HEK293 (cell line): ENCODE measurements around the gene SLAMF1.

Source experiments
- WT1 ChIP-seq: fragments of 450-650 bp; formaldehyde crosslinking; IDR thresholded peaks from 2 replicates; pipeline ENCODE4 v1.5.1; 2016; ENCODE audit warnings: missing biosample characterization, missing genetic modification characterization
- TF ChIP-seq, protein P1 (sequence below): fragments of 450-650 bp; formaldehyde crosslinking; IDR thresholded peaks from 2 replicates; pipeline ENCODE4 v1.5.1; 2016; ENCODE audit warnings: missing biosample characterization, missing genetic modification characterization

DNA sequence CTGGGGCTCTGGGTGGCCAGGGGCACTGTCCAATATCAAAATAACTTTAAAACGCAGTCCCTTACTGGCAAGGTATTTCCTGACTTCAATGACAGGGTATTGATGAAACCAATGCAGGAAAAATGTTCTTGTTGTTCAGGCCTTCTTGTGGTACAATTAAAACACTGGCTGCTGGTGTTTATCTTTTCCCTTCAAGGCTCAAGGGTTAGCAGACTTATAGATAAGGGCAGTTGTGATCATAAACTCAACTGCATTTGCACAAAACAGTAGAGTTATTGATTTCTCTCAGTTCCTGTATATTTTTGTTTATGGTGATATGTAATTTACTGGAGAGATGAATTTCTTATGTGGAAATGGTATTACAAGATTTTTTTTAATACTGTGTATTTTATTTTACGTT lies 64.9 kb downstream of the SLAMF1 start:
- TF ChIP-seq, protein P1, sequence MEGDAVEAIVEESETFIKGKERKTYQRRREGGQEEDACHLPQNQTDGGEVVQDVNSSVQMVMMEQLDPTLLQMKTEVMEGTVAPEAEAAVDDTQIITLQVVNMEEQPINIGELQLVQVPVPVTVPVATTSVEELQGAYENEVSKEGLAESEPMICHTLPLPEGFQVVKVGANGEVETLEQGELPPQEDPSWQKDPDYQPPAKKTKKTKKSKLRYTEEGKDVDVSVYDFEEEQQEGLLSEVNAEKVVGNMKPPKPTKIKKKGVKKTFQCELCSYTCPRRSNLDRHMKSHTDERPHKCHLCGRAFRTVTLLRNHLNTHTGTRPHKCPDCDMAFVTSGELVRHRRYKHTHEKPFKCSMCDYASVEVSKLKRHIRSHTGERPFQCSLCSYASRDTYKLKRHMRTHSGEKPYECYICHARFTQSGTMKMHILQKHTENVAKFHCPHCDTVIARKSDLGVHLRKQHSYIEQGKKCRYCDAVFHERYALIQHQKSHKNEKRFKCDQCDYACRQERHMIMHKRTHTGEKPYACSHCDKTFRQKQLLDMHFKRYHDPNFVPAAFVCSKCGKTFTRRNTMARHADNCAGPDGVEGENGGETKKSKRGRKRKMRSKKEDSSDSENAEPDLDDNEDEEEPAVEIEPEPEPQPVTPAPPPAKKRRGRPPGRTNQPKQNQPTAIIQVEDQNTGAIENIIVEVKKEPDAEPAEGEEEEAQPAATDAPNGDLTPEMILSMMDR (tag by site-specific recombination): no peak
- no peak for TF ChIP-seq WT1 (tag by site-specific recombination)
